Adrenal gland (tissue), 5 donors: ENCODE results near the gene MSLN.

Source experiments
- CTCF ChIP-seq, 6 experiments: fragments of 450-650 bp in 4 of 6; fragments of 200-600 bp in 2 of 6; sonication (generic) in 1 of 6; IDR thresholded peaks; 1 replicate in 5 of 6; 2 replicates in 1 of 6; pipeline versions ENCODE4 v1.5.1 to v1.8.0; 2016 to 2021; ENCODE audit warnings: antibody characterized with exemption in 6 of 6, mild to moderate bottlenecking in 2 of 6, moderate library complexity in 1 of 6
- POLR2A ChIP-seq, 2 donors: fragments of 450-650 bp; IDR thresholded peaks; one replicate each; pipeline ENCODE4 v1.6.1; 2017; ENCODE audit warnings: antibody characterized with exemption in 2 of 2, mild to moderate bottlenecking in 2 of 2, moderate library complexity in 1 of 2
- donor health status: DM: no; HTN: no; CAD: no.

DNA sequence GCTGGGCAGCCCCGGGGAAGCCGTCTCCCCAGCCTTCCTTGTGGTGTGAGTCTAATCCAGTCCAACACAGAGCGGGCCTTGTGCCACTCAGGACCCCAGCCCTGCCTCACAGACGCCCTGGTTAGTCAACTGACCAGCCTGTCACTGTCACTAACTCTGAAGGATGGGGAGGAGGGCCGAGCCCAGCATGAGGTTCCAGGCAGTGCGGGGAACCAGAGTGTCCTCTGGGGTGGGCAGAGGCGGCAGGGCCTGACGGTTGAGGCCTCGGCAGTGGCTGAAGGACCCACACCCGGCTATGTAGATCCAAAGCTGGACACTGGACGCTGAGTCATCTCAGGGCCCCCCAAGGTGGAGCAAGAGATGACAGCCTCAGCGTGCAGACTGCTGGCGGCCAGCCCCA is 19.0 kb downstream of the MSLN start:
- TF ChIP-seq POLR2A (IDR thresholded peaks at IDR 0.05) (no peak), CTCF (IDR thresholded peaks at IDR 0.05) (no peak)
